Heart right ventricle (tissue), 16 donors: Measurements from ENCODE around the gene TMEM62. TPM values are rescaled to one million over a fixed set of nuclear protein-coding genes. Genes with fewer than 3 reads are reported as not detected.

Source experiments
- ATAC-seq, 8 donors: fragments of 200-7000 bp; cut with Tn5 transposase; one replicate each; pipeline ENCODE4 v1.9.1; 2020; ENCODE audit warnings: mild to moderate bottlenecking in 8 of 8, moderate library complexity in 8 of 8, moderate number of reproducible peaks in 1 of 8
- DNase-seq, 2 donors: peaks; one replicate each; pipeline ENCODE4 v3.0.0-alpha.2; 2020
- H3K27ac ChIP-seq, 10 donors: fragments of 200-600 bp; sonication (generic) in 2 of 10; one replicate each; pipeline versions ENCODE4 v1.5.0 to v1.8.0; 2020 to 2022; ENCODE audit warnings: mild to moderate bottlenecking in 3 of 10
- H3K27me3 ChIP-seq, 7 donors: fragments of 200-600 bp; one replicate each; pipeline ENCODE4 v1.8.0; 2021 to 2022; ENCODE audit warnings: mild to moderate bottlenecking in 2 of 7
- H3K36me3 ChIP-seq, 9 donors: fragments of 200-600 bp; sonication (generic) in 1 of 9; one replicate each; pipeline versions ENCODE4 v1.5.0 to v1.8.0; 2020 to 2022; ENCODE audit warnings: mild to moderate bottlenecking in 2 of 9
- H3K4me1 ChIP-seq, 9 donors: fragments of 200-600 bp; sonication (generic) in 1 of 9; one replicate each; pipeline versions ENCODE4 v1.5.0 to v1.8.0; 2020 to 2022; ENCODE audit warnings: mild to moderate bottlenecking in 4 of 9
- H3K4me3 ChIP-seq, 10 donors: fragments of 200-600 bp; sonication (generic) in 2 of 10; one replicate each; pipeline versions ENCODE4 v1.5.0 to v1.8.0; 2020 to 2022; ENCODE audit warnings: mild to moderate bottlenecking in 7 of 10, moderate library complexity in 2 of 10
- H3K9me3 ChIP-seq, 11 donors: fragments of 200-600 bp in 10 of 11; sonication (generic) in 2 of 11; one replicate each; pipeline versions ENCODE4 v1.5.0 to v1.8.0; 2013 to 2022; ENCODE audit warnings: mild to moderate bottlenecking in 2 of 11, control low read depth in 1 of 11, moderate library complexity in 1 of 11
- CTCF ChIP-seq, 9 donors: fragments of 200-600 bp; sonication (generic) in 2 of 9; IDR thresholded peaks; one replicate each; pipeline versions ENCODE4 v1.5.0 to v1.8.0; 2021 to 2022; ENCODE audit warnings: antibody characterized with exemption in 9 of 9, mild to moderate bottlenecking in 5 of 9, moderate library complexity in 1 of 9
- WGBS, 2 donors: extraction: QIAGEN DNeasy Blood & Tissue Kit; methylation state at CpG; one replicate each; pipeline ENCODE4 v1.1.7; 2013; ENCODE audit warnings: inconsistent platforms in 1 of 2; 5-methylcytosine and 5-hydroxymethylcytosine counted together
- intact Hi-C, 10 donors: fragments of 100-400 bp; cut with DNase I; formaldehyde crosslinking; loops; one replicate each; pipeline versions ENCODE4 v1.11.1 to v1.14.2; 2022
- polyA plus RNA-seq, 2 donors: library from polyadenylated mRNA; stranded (reverse); fragments of 200-250 nt; gene quantifications; one replicate each; pipeline ENCODE4 v1.2.3, GENCODE V29; 2013
- total RNA-seq, 10 donors: library from RNA; stranded (reverse); fragmentation: NEBNext Ultra II Directional in 3 of 10; extraction: Animal tissue kit (Norgen Biotek cat#: 25700) in 3 of 10; gene quantifications; one replicate each; pipeline versions ENCODE4 v1.2.1 to v1.2.4, GENCODE V29; 2021 to 2023
- donor health status: Arrhythmogenic right ventricular cardiomyopathy.
- donor health status: ischemic (EF 13 %, LVEDD 7.1; RV severe dilation, severe dysfunction).
- donor health status: healthy with polysubstance abuse.
- donor health status: DM: no; HTN: yes; CAD: no.
- donor health status: DM: no; HTN: no; CAD: no.
- donor health status: ischemic (EF 25% LVEDD 6.9; RV normal size, moderate dysfunction).
- donor health status: ischemic (EF 25% LVEDD 5.7; RV mildly dilated, moderate dysfunction).
- donor health status: healthy.
- donor health status: DM: yes; HTN: yes; CAD: no.
- donor health status: Ischemic cardiomyopathy.
- donor health status: ischemic (EF 35%, LVEDD 5.7; RV mildly dilated, moderate dysfunction).
- donor health status: nonischemic (EF 11% LVEDD 7.7; RV severe dilation, severe dysfunction).
- donor health status: DM: yes; HTN: yes; CAD: no.
- donor health status: PGD.
- donor health status: ischemic (EF 29% LVEDD 5.4; RV normal size, mild dysfunction).
- donor health status: nonischemic (EF 23%, LVEDD 6.1; RV moderate dilation, normal function).

The TMEM62 gene
- total and polyA plus RNA-seq, 12 donors, result 7.6 to 13.9 (median 11.7) TPM

DNA sequence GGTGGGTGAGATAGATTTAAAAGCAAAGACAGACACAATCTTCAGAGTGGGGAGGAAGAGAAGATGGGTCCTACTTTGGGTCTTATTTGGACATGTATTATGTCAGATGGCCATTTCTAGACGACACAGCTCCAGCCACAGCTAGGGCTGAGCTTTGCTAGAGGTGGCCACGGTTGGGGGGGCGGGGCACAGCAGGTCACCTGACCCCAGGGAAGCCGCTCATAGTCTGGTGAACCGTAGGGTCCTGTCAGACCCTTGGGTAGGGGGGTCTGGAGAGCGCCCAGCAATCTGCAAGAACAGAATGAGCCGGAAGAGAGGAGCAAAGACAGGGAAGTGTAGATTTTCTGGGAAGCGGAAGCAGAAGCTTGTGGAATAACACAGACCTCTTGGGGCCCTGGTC lies 80.8 kb downstream of the TMEM62 start:
- H3K9me3 ChIP-seq, result no peaks in the 10 kb centered on the region
- H3K27me3 ChIP-seq, result peaks cover 0 to 13% (median 5%) of the 10 kb centered on the region in 7 donors
- 68 to 70% methylated on average over 8 of the region's 8 CpGs for WGBS, 2 donors
- TF ChIP-seq CTCF (IDR thresholded peaks at IDR 0.05), result no peak
- ATAC-seq (no peak), DNase-seq (no peak)
- no peaks in the 10 kb centered on the region for H3K36me3 ChIP-seq
- H3K27ac ChIP-seq, result no peak overlapping the region
- no peak overlapping the region for H3K4me3 ChIP-seq
- peaks cover 0 to 10% (median 0%) of the 10 kb centered on the region in 9 donors for H3K4me1 ChIP-seq
- intact Hi-C loops, result no loop called here

DNA sequence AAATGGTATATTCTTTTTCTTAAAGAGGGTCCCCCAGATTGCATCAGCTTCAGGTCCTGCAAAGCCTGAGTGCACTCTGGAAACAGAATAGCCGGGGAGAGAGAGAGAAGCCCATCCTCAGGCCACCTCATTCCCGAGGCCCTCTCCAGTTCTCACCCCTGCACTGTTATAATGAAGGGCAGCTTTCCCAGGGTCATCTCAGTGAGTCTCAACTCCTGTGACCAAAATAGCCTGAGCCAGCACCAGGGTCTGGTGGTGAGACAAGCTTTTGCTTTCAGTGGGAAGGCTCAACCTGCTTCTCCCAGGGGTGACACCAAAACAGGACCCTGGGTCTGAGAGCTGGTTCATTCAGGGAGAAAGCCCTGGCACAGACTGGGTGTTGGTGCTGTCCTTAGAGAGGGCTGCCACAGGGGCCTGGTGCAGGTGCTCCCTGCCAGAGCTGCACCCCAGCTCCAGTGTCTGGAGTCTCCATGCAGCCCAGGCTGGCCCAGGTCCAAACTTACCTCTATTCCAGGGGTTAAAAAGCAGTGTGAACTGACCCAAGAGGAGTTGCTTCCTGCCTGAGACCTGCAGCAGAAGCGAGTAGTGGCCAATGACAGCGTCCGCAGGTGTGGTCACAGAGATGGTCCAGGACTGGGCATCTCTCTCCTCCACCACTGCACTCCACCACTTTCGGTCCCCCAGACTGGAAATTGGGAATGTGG lies 81.4 kb downstream of the TMEM62 start:
- intact Hi-C loops, result no loop called here
- WGBS, 2 donors, result 78 to 80% methylated on average over 6 of the region's 6 CpGs

DNA sequence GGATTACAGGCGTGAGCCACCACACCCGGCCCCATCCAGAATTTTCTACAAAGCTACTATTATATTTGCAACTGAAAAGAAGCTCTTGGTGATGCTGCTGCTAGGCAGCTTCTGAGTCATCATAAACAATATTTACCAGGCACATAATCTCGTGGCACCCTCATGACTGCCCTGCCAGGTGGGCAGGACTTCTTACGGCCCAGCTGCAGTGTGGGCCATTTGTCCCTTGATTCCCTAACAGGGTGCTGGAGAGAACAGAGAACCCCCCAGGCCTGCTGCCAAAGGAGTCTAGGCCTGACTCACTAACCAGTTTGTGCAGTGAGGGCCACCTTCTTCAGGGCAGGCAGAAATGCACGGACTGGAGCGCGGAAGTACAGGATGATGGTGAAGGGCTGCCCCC lies 82.6 kb downstream of the TMEM62 start:
- intact Hi-C loops, result no loop called here
- Histone ChIP-seq H3K27ac (no peak overlapping the region), H3K27me3 (peaks cover 0 to 4% (median 0%) of the 10 kb centered on the region in 7 donors), H3K4me1 (peaks cover 0 to 10% (median 0%) of the 10 kb centered on the region in 9 donors), H3K4me3 (no peak overlapping the region), H3K36me3 (no peaks in the 10 kb centered on the region), H3K9me3 (no peaks in the 10 kb centered on the region)
- no peak for DNase-seq
- WGBS, 2 donors, result 85 to 89% methylated on average over 7 of the region's 7 CpGs
- no peak for ATAC-seq
- TF ChIP-seq CTCF (IDR thresholded peaks at IDR 0.05), result no peak

More for the DNA sequence above, 81.4 kb downstream of the TMEM62 start:
- DNase-seq (no peak), ATAC-seq (peak in 7 of 8 donors; percentile 31 to 76 (median 62))
- H3K9me3 ChIP-seq, result no peaks in the 10 kb centered on the region
- H3K4me1 ChIP-seq, result peaks cover 0 to 10% (median 0%) of the 10 kb centered on the region in 9 donors
- no peak overlapping the region for H3K4me3 ChIP-seq
- no peaks in the 10 kb centered on the region for H3K36me3 ChIP-seq
- H3K27me3 ChIP-seq, result peaks cover 0 to 8% (median 4%) of the 10 kb centered on the region in 7 donors
- TF ChIP-seq CTCF (IDR thresholded peaks at IDR 0.05), result no peak
- H3K27ac ChIP-seq, result no peak overlapping the region

- ATAC-seq, result peak in 1 of 8 donors; percentile 28
- Histone ChIP-seq H3K27me3 (peaks cover 0 to 4% (median 0%) of the 10 kb centered on the region in 7 donors), H3K4me3 (no peak overlapping the region), H3K4me1 (peaks cover 0 to 10% (median 0%) of the 10 kb centered on the region in 9 donors), H3K36me3 (no peaks in the 10 kb centered on the region), H3K27ac (no peak overlapping the region), H3K9me3 (no peaks in the 10 kb centered on the region)
- intact Hi-C loops, result no loop called here
- TF ChIP-seq CTCF (IDR thresholded peaks at IDR 0.05), result no peak
- no peak for DNase-seq
- 51 to 53% methylated on average over 13 of the region's 13 CpGs for WGBS, 2 donors
Measured at GRCh38 chr15:43218908-43219706, 85.7 kb downstream of the TMEM62 start.
